Heart right ventricle (tissue), 16 donors: ENCODE results near the gene PRKN. TPM values are rescaled to one million over a fixed set of nuclear protein-coding genes. Genes with fewer than 3 reads are reported as not detected.

Experiments used
- ATAC-seq, 8 donors: fragments of 200-7000 bp; cut with Tn5 transposase; one replicate each; pipeline ENCODE4 v1.9.1; 2020; ENCODE audit warnings: mild to moderate bottlenecking in 8 of 8, moderate library complexity in 8 of 8, moderate number of reproducible peaks in 1 of 8
- DNase-seq, 2 donors: peaks; one replicate each; pipeline ENCODE4 v3.0.0-alpha.2; 2020
- H3K27ac ChIP-seq, 10 donors: fragments of 200-600 bp; sonication (generic) in 2 of 10; one replicate each; pipeline versions ENCODE4 v1.5.0 to v1.8.0; 2020 to 2022; ENCODE audit warnings: mild to moderate bottlenecking in 3 of 10
- H3K27me3 ChIP-seq, 7 donors: fragments of 200-600 bp; one replicate each; pipeline ENCODE4 v1.8.0; 2021 to 2022; ENCODE audit warnings: mild to moderate bottlenecking in 2 of 7
- H3K36me3 ChIP-seq, 9 donors: fragments of 200-600 bp; sonication (generic) in 1 of 9; one replicate each; pipeline versions ENCODE4 v1.5.0 to v1.8.0; 2020 to 2022; ENCODE audit warnings: mild to moderate bottlenecking in 2 of 9
- H3K4me1 ChIP-seq, 9 donors: fragments of 200-600 bp; sonication (generic) in 1 of 9; one replicate each; pipeline versions ENCODE4 v1.5.0 to v1.8.0; 2020 to 2022; ENCODE audit warnings: mild to moderate bottlenecking in 4 of 9
- H3K4me3 ChIP-seq, 10 donors: fragments of 200-600 bp; sonication (generic) in 2 of 10; one replicate each; pipeline versions ENCODE4 v1.5.0 to v1.8.0; 2020 to 2022; ENCODE audit warnings: mild to moderate bottlenecking in 7 of 10, moderate library complexity in 2 of 10
- H3K9me3 ChIP-seq, 11 donors: fragments of 200-600 bp in 10 of 11; sonication (generic) in 2 of 11; one replicate each; pipeline versions ENCODE4 v1.5.0 to v1.8.0; 2013 to 2022; ENCODE audit warnings: mild to moderate bottlenecking in 2 of 11, control low read depth in 1 of 11, moderate library complexity in 1 of 11
- WGBS, 2 donors: extraction: QIAGEN DNeasy Blood & Tissue Kit; methylation state at CpG; one replicate each; pipeline ENCODE4 v1.1.7; 2013; ENCODE audit warnings: inconsistent platforms in 1 of 2; 5-methylcytosine and 5-hydroxymethylcytosine counted together
- intact Hi-C, 10 donors: fragments of 100-400 bp; cut with DNase I; formaldehyde crosslinking; loops; one replicate each; pipeline versions ENCODE4 v1.11.1 to v1.14.2; 2022
- polyA plus RNA-seq, 2 donors: library from polyadenylated mRNA; stranded (reverse); fragments of 200-250 nt; gene quantifications; one replicate each; pipeline ENCODE4 v1.2.3, GENCODE V29; 2013
- total RNA-seq, 10 donors: library from RNA; stranded (reverse); fragmentation: NEBNext Ultra II Directional in 3 of 10; extraction: Animal tissue kit (Norgen Biotek cat#: 25700) in 3 of 10; gene quantifications; one replicate each; pipeline versions ENCODE4 v1.2.1 to v1.2.4, GENCODE V29; 2021 to 2023
- TF ChIP-seq, protein P1 (sequence below), 9 donors: fragments of 200-600 bp; sonication (generic) in 2 of 9; IDR thresholded peaks; one replicate each; pipeline versions ENCODE4 v1.5.0 to v1.8.0; 2021 to 2022; ENCODE audit warnings: antibody characterized with exemption in 9 of 9, mild to moderate bottlenecking in 5 of 9, moderate library complexity in 1 of 9
- donor health status: Arrhythmogenic right ventricular cardiomyopathy.
- donor health status: ischemic (EF 13 %, LVEDD 7.1; RV severe dilation, severe dysfunction).
- donor health status: healthy with polysubstance abuse.
- donor health status: DM: no; HTN: yes; CAD: no.
- donor health status: DM: no; HTN: no; CAD: no.
- donor health status: ischemic (EF 25% LVEDD 6.9; RV normal size, moderate dysfunction).
- donor health status: ischemic (EF 25% LVEDD 5.7; RV mildly dilated, moderate dysfunction).
- donor health status: healthy.
- donor health status: DM: yes; HTN: yes; CAD: no.
- donor health status: Ischemic cardiomyopathy.
- donor health status: ischemic (EF 35%, LVEDD 5.7; RV mildly dilated, moderate dysfunction).
- donor health status: nonischemic (EF 11% LVEDD 7.7; RV severe dilation, severe dysfunction).
- donor health status: DM: yes; HTN: yes; CAD: no.
- donor health status: PGD.
- donor health status: ischemic (EF 29% LVEDD 5.4; RV normal size, mild dysfunction).
- donor health status: nonischemic (EF 23%, LVEDD 6.1; RV moderate dilation, normal function).

The PRKN gene
- total and polyA plus RNA-seq, 12 donors: 2.3 to 27.7 (median 26.3) TPM

DNA sequence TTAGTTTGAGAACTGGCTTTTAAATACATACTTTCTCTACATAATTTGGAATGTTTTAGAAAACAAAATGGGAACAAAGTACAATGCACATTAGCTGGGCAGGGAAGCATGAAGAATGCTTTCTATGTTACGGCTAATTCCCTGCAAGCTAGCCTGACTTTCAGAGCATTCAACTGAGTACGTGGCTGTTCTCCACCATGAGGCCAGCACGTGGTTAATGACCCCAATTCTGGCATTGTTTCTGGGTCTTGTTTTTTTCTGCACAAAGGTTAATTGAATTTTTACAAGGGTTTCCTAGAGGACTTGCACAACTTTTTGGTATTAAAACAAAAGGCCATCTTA is 1245.1 kb downstream of the PRKN start:
- Histone ChIP-seq H3K9me3 (no peaks in the 10 kb centered on the region), H3K4me3 (no peak overlapping the region), H3K36me3 (no peaks in the 10 kb centered on the region), H3K4me1 (peaks cover 0 to 36% (median 17%) of the 10 kb centered on the region in 9 donors), H3K27me3 (no peaks in the 10 kb centered on the region), H3K27ac (peak overlapping the region in 1 of 10 donors; percentile 23)
- 54 to 64% methylated on average over 3 of the region's 3 CpGs for WGBS, 2 donors
- TF ChIP-seq, protein P1, sequence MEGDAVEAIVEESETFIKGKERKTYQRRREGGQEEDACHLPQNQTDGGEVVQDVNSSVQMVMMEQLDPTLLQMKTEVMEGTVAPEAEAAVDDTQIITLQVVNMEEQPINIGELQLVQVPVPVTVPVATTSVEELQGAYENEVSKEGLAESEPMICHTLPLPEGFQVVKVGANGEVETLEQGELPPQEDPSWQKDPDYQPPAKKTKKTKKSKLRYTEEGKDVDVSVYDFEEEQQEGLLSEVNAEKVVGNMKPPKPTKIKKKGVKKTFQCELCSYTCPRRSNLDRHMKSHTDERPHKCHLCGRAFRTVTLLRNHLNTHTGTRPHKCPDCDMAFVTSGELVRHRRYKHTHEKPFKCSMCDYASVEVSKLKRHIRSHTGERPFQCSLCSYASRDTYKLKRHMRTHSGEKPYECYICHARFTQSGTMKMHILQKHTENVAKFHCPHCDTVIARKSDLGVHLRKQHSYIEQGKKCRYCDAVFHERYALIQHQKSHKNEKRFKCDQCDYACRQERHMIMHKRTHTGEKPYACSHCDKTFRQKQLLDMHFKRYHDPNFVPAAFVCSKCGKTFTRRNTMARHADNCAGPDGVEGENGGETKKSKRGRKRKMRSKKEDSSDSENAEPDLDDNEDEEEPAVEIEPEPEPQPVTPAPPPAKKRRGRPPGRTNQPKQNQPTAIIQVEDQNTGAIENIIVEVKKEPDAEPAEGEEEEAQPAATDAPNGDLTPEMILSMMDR (IDR thresholded peaks at IDR 0.05): no peak
- intact Hi-C loops: loop anchor here in 2 of 10 donors (5.0 kb wide), 2 partner anchors 40 to 45 kb away; no protein-coding TSS in a partner anchor
- ATAC-seq: peak in 1 of 8 donors; percentile 29
- no peak for DNase-seq

DNA sequence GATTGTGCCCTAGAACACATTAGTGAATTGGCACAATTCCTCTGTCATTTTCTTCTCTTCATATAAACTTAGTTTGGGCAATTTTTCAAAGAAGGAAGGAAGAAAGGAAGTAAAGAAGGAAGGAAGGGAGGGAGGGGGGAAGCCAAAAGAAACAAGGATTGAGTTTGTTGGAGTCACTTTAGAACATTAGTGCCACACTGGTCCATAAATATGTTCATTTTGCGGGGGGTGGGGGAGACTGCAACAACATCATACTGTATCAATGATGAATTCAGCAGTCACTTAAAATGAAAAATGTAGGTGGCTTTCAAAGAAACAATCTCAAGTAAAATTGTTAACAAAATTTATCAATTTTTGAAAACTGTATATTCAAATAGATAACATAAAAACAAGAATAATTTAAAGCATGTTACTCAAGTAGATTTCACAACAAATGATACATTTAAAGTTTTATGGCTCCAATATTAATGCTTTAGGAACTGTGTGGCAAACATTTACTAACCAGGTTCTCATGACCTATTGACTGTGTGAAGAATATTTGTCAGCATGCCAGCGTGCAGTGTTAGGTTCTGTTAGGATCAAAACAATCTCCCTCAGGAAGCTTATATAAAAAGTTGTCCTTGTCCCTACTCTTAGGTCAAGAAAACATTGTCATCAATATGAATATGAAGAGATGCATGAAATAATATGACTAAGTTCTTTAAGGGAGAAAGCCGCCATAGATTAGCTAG is 1245.6 kb downstream of the PRKN start:
- Histone ChIP-seq H3K4me1 (peaks cover 0 to 35% (median 17%) of the 10 kb centered on the region in 9 donors), H3K4me3 (no peak overlapping the region), H3K27ac (peak overlapping the region in 1 of 10 donors; percentile 23), H3K27me3 (no peaks in the 10 kb centered on the region), H3K9me3 (no peaks in the 10 kb centered on the region), H3K36me3 (no peaks in the 10 kb centered on the region)
- TF ChIP-seq, protein P1 (IDR thresholded peaks at IDR 0.05): no peak
- ATAC-seq (no peak), DNase-seq (no peak)
- intact Hi-C loops: loop anchor here in 2 of 10 donors (5.0 kb wide), 2 partner anchors 40 to 45 kb away; no protein-coding TSS in a partner anchor
- 68 to 75% methylated on average over 3 of the region's 3 CpGs for WGBS, 2 donors

- TF ChIP-seq, protein P1 (IDR thresholded peaks at IDR 0.05): no peak
- H3K27ac ChIP-seq: no peak overlapping the region
- WGBS, 2 donors: 82 to 83% methylated on average over 12 of the region's 12 CpGs
- peaks cover 0 to 30% (median 17%) of the 10 kb centered on the region in 9 donors for H3K4me1 ChIP-seq
- H3K4me3 ChIP-seq: no peak overlapping the region
- intact Hi-C loops: loop anchor here in 2 of 10 donors (5.0 kb wide), 2 partner anchors 38 to 43 kb away; no protein-coding TSS in a partner anchor
- ATAC-seq (no peak), DNase-seq (no peak)
- H3K27me3 ChIP-seq: no peaks in the 10 kb centered on the region
- H3K9me3 ChIP-seq: no peaks in the 10 kb centered on the region
- no peaks in the 10 kb centered on the region for H3K36me3 ChIP-seq
These were observed 1247.0 kb downstream of the PRKN start for GRCh38 chr6:161480421-161481155.

DNA sequence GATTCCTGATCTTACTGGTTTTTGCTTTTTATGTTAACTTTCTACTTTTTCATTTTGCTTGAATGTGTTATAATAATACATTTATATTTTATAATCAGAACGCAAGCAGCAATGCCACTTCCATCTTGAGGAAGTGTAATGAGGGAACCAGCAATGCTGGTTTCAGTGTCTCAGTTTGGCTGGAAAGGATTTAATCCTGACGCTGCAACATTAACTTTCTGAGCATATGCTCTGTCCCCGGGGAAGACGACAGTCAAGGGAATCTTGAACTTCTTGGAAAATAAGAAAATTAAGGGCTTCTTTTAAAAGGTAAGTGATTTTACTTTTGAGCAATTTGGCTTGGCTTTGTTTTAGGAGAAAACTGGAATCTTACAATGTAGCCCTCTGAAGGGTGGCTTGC is 1248.2 kb downstream of the PRKN start:
- 79 to 90% methylated on average over 4 of the region's 4 CpGs for WGBS, 2 donors
- DNase-seq (no peak), ATAC-seq (no peak)
- Histone ChIP-seq H3K27me3 (no peaks in the 10 kb centered on the region), H3K9me3 (no peaks in the 10 kb centered on the region), H3K27ac (no peak overlapping the region), H3K4me1 (peaks cover 0 to 30% (median 17%) of the 10 kb centered on the region in 9 donors), H3K4me3 (no peak overlapping the region), H3K36me3 (no peaks in the 10 kb centered on the region)
- TF ChIP-seq, protein P1 (IDR thresholded peaks at IDR 0.05): no peak
- intact Hi-C loops: no loop called here
